A673 (cell line): ENCODE data around the gene NCOA3. TPM values are rescaled to one million over a fixed set of nuclear protein-coding genes. Genes with fewer than 3 reads are reported as not detected.

ENCODE experiments used
- BruUV-seq: library from RNA; stranded (reverse); fragments of 400-500 nt; replicated peaks from 2 replicates; lab custom pipeline; 2021; lab: Mats Ljungman, UMichigan
- CTCF ChIA-PET: fragments of 300-600 bp; sonication (Branson Sonifier 250); formaldehyde crosslinking; loops from one replicate; lab custom pipeline; 2022; ENCODE audit warnings: antibody characterized with exemption; lab: Charles Lee
- POLR2A ChIA-PET: fragments of 300-600 bp; sonication (Branson Sonifier 250); formaldehyde crosslinking; loops from one replicate; lab custom pipeline; 2022; ENCODE audit warnings: antibody characterized with exemption; ENCODE audit not compliant: low non-redundant PET; lab: Charles Lee
- DNase-seq: peaks from one replicate; pipeline ENCODE4 v3.0.0-alpha.2; 2015; ENCODE audit warnings: low spot score
- H3K27ac ChIP-seq: fragments of 200-600 bp; sonication (generic); 2 replicates; pipeline ENCODE4 v1.5.1; 2016; ENCODE audit warnings: mixed run types, low read depth, mild to moderate bottlenecking, mixed read lengths, antibody characterized with exemption, low read length; ENCODE audit not compliant: poor library complexity, severe bottlenecking
- H3K27me3 ChIP-seq: fragments of 200-600 bp; sonication (generic); replicated peaks from 2 replicates; pipeline ENCODE4 v1.6.1; 2017; ENCODE audit warnings: mixed run types, low read depth, mild to moderate bottlenecking, mixed read lengths, antibody characterized with exemption, low read length; ENCODE audit not compliant: insufficient read depth, poor library complexity
- H3K36me3 ChIP-seq: fragments of 200-600 bp; sonication (generic); 2 replicates; pipeline ENCODE4 v1.6.1; 2016; ENCODE audit warnings: mixed run types, mild to moderate bottlenecking, mixed read lengths, antibody characterized with exemption, low read length; ENCODE audit not compliant: insufficient read depth, poor library complexity, severe bottlenecking
- H3K4me1 ChIP-seq: fragments of 200-600 bp; sonication (generic); 2 replicates; pipeline ENCODE4 v1.6.1; 2017; ENCODE audit warnings: mixed run types, mild to moderate bottlenecking, mixed read lengths, antibody characterized with exemption, low read length; ENCODE audit not compliant: insufficient read depth, poor library complexity, severe bottlenecking
- H3K4me3 ChIP-seq: fragments of 200-600 bp; sonication (generic); 2 replicates; pipeline ENCODE4 v1.5.1; 2016; ENCODE audit warnings: low read depth, mixed run types, mild to moderate bottlenecking, mixed read lengths, low read length; ENCODE audit not compliant: poor library complexity, severe bottlenecking
- H3K9me3 ChIP-seq: fragments of 200-600 bp; sonication (generic); 2 replicates; pipeline ENCODE4 v1.6.1; 2016; ENCODE audit warnings: mixed run types, low read depth, mild to moderate bottlenecking, mixed read lengths, antibody characterized with exemption, low read length; ENCODE audit not compliant: poor library complexity, severe bottlenecking
- CTCF ChIP-seq: fragments of 300-800, 200-600 bp; sonication (generic); conservative IDR thresholded peaks from 2 replicates; pipeline ENCODE4 v1.5.1; 2017; ENCODE audit warnings: low read depth, mild to moderate bottlenecking, antibody characterized with exemption, low read length, moderate library complexity, mixed read lengths
- EZH2 ChIP-seq: fragments of 200-600 bp; sonication (generic); IDR thresholded peaks from 2 replicates; pipeline ENCODE4 v1.6.1; 2017; ENCODE audit warnings: borderline replicate concordance, low read depth, mild to moderate bottlenecking, mixed read lengths, antibody characterized with exemption, low read length; ENCODE audit not compliant: poor library complexity, severe bottlenecking
- intact Hi-C: fragments of 100-400 bp; cut with micrococcal nuclease; formaldehyde crosslinking; loops from one replicate; pipeline ENCODE4 v1.10.0; 2022; ENCODE audit not compliant: unreplicated experiment
- total RNA-seq: library from RNA; stranded (reverse); gene quantifications from 2 replicates; pipeline ENCODE4 v1.2.3, GENCODE V29; 2021

NCOA3 gene
- total RNA-seq, 1 experiment from 2014 or later, result 26.8 TPM

GRCh38 chr20:47603260-47603659, 101.6 kb downstream of the NCOA3 start:
- Histone ChIP-seq H3K4me1 (peaks cover 46% of the 10 kb centered on the region), H3K9me3 (no peaks in the 10 kb centered on the region), H3K4me3 (no peak overlapping the region), H3K27me3 (no peaks in the 10 kb centered on the region), H3K36me3 (no peaks in the 10 kb centered on the region), H3K27ac (peak overlapping the region; percentile 57)
- no peak for DNase-seq
- BruUV-seq, result no TSS peak
- intact Hi-C loops, result no loop called here
- ChIA-PET CTCF (no interaction called here), POLR2A (no interaction called here)
- TF ChIP-seq CTCF (no peak), EZH2 (no peak)

GRCh38 chr20:47605673-47606413, 104.2 kb downstream of the NCOA3 start:
- Histone ChIP-seq H3K4me3 (no peak overlapping the region), H3K27ac (no peak overlapping the region), H3K9me3 (no peaks in the 10 kb centered on the region), H3K36me3 (no peaks in the 10 kb centered on the region), H3K4me1 (peaks cover 43% of the 10 kb centered on the region), H3K27me3 (no peaks in the 10 kb centered on the region)
- ChIA-PET POLR2A (no interaction called here), CTCF (no interaction called here)
- TF ChIP-seq EZH2 (no peak), CTCF (no peak)
- intact Hi-C loops, result no loop called here
- BruUV-seq, result no TSS peak
- DNase-seq, result no peak

DNA sequence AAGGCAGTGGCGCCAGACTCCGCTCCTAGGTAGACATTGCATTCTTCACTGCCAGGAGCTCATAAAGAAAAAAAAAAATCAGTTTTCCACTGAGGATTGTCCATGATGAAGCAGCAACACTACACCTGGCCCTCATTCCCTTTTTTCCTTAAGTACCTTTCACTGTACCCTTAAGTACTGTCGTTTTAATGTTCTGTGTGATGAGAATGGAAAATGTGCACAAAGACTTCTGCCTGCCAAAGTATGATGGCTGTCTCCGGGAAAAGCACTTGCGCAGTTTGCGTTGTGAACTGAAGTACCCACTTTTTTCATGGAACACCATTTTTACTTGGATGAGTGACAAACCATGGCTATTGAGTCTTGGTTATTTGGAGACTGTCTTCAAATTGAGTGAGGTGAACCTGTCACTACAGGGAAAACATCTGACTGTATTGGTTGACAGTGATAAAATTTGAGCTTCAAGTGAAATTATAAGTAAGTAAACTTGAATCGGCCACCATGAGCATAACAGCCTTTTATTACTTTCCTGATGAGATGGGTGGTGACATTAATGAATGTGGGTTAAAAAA, 104.8 kb downstream of the NCOA3 start:
- ChIA-PET POLR2A (no interaction called here), CTCF (no interaction called here)

More for the DNA sequence above, 104.8 kb downstream of the NCOA3 start:
- Histone ChIP-seq H3K27ac (peak overlapping the region; percentile 88), H3K4me3 (no peak overlapping the region), H3K27me3 (no peaks in the 10 kb centered on the region), H3K9me3 (no peaks in the 10 kb centered on the region), H3K4me1 (peaks cover 37% of the 10 kb centered on the region), H3K36me3 (no peaks in the 10 kb centered on the region)
- TF ChIP-seq EZH2, result no peak
- no peak for TF ChIP-seq CTCF
- intact Hi-C loops, result no loop called here
- DNase-seq, result no peak
- BruUV-seq, result no TSS peak
